ENCODE data around the gene FUT2. TPM values are rescaled to one million over a fixed set of nuclear protein-coding genes. Genes with fewer than 3 reads are reported as not detected.

The FUT2 gene
- total RNA-seq, 1 experiment from 2014 or later: 12.5 TPM

GRCh38 chr19:48687776-48688175 is 8.0 kb upstream of the FUT2 start:
- intact Hi-C loops (cut with micrococcal nuclease): no loop called here
- ChIA-PET POLR2A (no interaction called here), RAD21 (ENCODE audit: low non-redundant PET in 1 of 2, low total read pairs in 2 of 2, uncharacterized antibody in 2 of 2, unreplicated experiment in 2 of 2) (no interaction called here), CTCF (no interaction called here)
- Histone ChIP-seq H3K27ac (ENCODE audit: low read depth, low read length) (no peak overlapping the region), H3K9me2 (ENCODE audit: insufficient read depth) (no peaks in the 10 kb centered on the region), H3K79me2 (ENCODE audit: insufficient read depth, low read length) (no peaks in the 10 kb centered on the region), H3K4me1 (ENCODE audit: control insufficient read depth in 1 of 2, insufficient read depth in 2 of 2, low read length in 2 of 2) (peaks cover 21 to 24% of the 10 kb centered on the region in 2 experiments), H2AFZ (ENCODE audit: low read depth, low read length, poor library complexity, severe bottlenecking) (no peak overlapping the region), H3K9ac (ENCODE audit: low read length) (no peak overlapping the region), H3K9me3 (ENCODE audit: control insufficient read depth in 1 of 2, insufficient read depth in 1 of 2, low read depth in 1 of 2, low read length in 2 of 2) (no peaks in the 10 kb centered on the region), H3K36me3 (ENCODE audit: control insufficient read depth in 1 of 2, insufficient read depth in 2 of 2, low read length in 2 of 2) (no peaks in the 10 kb centered on the region), H3K4me2 (ENCODE audit: low read length) (no peak overlapping the region), H3K27me3 (ENCODE audit: insufficient read depth, low read length) (no peaks in the 10 kb centered on the region), H4K20me1 (ENCODE audit: insufficient read depth) (no peaks in the 10 kb centered on the region), H3K4me3 (replicated peaks in 1 of 2; ENCODE audit: low read depth in 1 of 2, low read length in 2 of 2) (no peak overlapping the region)
- DNase-seq (ENCODE audit: low read depth, low spot score) (no peak), ATAC-seq (no peak)
- BruUV-seq (replicated peaks): no TSS peak
- TF ChIP-seq CTCF (IDR thresholded peaks at IDR 0.05 in 2 of 3, conservative IDR thresholded peaks at IDR 0.05 in 1 of 3; ENCODE audit: borderline replicate concordance in 1 of 3, insufficient read depth in 1 of 3, low read depth in 2 of 3, low read length in 2 of 3) (no peak), ATF3 (IDR thresholded peaks at IDR 0.05) (no peak), ELF1 (IDR thresholded peaks at IDR 0.05; ENCODE audit: borderline replicate concordance, low read depth) (no peak), SRF (IDR thresholded peaks at IDR 0.05; ENCODE audit: low read depth) (no peak), JUND (IDR thresholded peaks at IDR 0.05) (no peak), POLR2A (IDR thresholded peaks at IDR 0.05; ENCODE audit: borderline replicate concordance, extremely low read depth, insufficient read depth, insufficient read length) (no peak), FOSL1 (IDR thresholded peaks at IDR 0.05; ENCODE audit: low read depth) (no peak), RAD21 (IDR thresholded peaks at IDR 0.05; ENCODE audit: low read depth) (no peak), CEBPB (IDR thresholded peaks at IDR 0.05; ENCODE audit: low read depth) (no peak), CBX3 (IDR thresholded peaks at IDR 0.05; ENCODE audit: low read depth) (no peak), TCF7L2 (IDR thresholded peaks at IDR 0.05; ENCODE audit: borderline replicate concordance, extremely low read depth, insufficient read depth, insufficient read length) (no peak)

Measured in HCT116 (cell line).